HAP-1 (cell line): Measurements from ENCODE around the gene RETREG3.

Experiments used
- DNase-seq, 2 experiments: peaks; one replicate each; pipeline ENCODE4 v3.0.0-alpha.2; 2016 to 2020; ENCODE audit warnings: low spot score in 2 of 2
- H3K27me3 ChIP-seq: fragments of 250-450 bp; sonication (Bioruptor Pico); 2 replicates; pipeline ENCODE4 v1.5.1; 2020; ENCODE audit warnings: low read depth, mild to moderate bottlenecking, moderate library complexity
- H3K36me3 ChIP-seq: fragments of 250-450 bp; sonication (Bioruptor Pico); replicated peaks from 2 replicates; pipeline ENCODE4 v1.5.1; 2020; ENCODE audit warnings: mild to moderate bottlenecking
- H3K4me1 ChIP-seq: fragments of 250-450 bp; sonication (Bioruptor Pico); 2 replicates; pipeline ENCODE4 v1.5.1; 2020; ENCODE audit warnings: mild to moderate bottlenecking
- H3K4me3 ChIP-seq: fragments of 250-450 bp; sonication (Bioruptor Pico); 2 replicates; pipeline ENCODE4 v1.5.1; 2020; ENCODE audit warnings: mild to moderate bottlenecking, moderate library complexity
- H3K9me3 ChIP-seq: fragments of 250-450 bp; sonication (Bioruptor Pico); 2 replicates; pipeline ENCODE4 v1.5.1; 2020; ENCODE audit warnings: mild to moderate bottlenecking, moderate library complexity
- in situ Hi-C: fragments of 300-500 bp; cut with MboI; formaldehyde crosslinking; loops from 3 replicates; pipeline ENCODE4 v1.14.3; 2020; ENCODE audit warnings: low sequenced_read_pairs, inconsistent platforms, mixed read lengths

RETREG3 gene

DNA sequence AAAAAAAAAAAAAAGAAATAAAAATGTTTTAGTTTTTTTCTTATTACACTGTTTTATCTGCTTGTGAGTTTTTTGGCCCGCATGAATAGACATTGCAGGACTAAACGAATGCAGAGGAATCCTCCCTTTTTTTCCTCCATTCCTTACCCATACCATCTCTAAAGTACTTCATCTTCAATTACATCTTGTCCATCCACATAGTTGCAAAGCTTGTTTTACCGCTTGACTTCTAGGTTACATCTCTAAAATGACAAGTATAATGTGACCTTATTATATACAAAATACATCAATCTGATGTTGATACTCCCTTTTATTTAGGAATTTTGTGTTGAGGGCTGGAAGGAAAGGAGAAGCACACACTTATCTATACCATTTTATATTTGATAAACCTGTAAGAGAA lies 12.8 kb downstream of the RETREG3 start:
- no peaks in the 10 kb centered on the region for H3K4me1 ChIP-seq
- H3K27me3 ChIP-seq, result no peaks in the 10 kb centered on the region
- no peaks in the 10 kb centered on the region for H3K9me3 ChIP-seq
- in situ Hi-C loops, result loop anchor here (25.0 kb wide), 2 partner anchors 166 to 341 kb away; partner anchors contain the start of genes RAMP2 and VPS25
- peaks cover 9% of the 10 kb centered on the region for H3K36me3 ChIP-seq
- H3K4me3 ChIP-seq, result no peak overlapping the region
- DNase-seq, result no peak

DNA sequence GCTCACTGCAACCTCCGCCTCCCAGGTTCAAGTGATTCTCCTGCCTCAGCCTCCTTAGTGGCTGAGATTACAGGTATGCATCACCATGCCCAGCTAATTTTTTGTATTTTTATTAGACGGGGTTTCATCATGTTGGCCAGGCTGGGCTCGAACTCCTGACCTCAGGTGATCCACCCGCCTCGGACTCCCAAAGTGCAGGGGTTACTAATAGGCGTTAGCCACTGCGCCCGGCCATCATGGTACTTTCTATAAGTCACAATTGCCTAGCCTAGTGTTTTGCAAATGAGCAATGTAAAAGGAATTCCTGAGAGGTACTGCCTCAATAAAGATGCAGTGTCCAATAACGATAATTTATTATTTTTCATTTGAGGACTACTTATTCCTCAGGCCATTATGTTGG lies 17.8 kb downstream of the RETREG3 start:
- H3K4me3 ChIP-seq, result no peak overlapping the region
- in situ Hi-C loops, result loop anchor here (25.0 kb wide), 2 partner anchors 171 to 346 kb away; partner anchors contain the start of genes RAMP2 and VPS25
- DNase-seq, result no peak
- no peaks in the 10 kb centered on the region for H3K27me3 ChIP-seq
- H3K4me1 ChIP-seq, result no peaks in the 10 kb centered on the region
- no peaks in the 10 kb centered on the region for H3K9me3 ChIP-seq
- peaks cover 24% of the 10 kb centered on the region for H3K36me3 ChIP-seq

DNA sequence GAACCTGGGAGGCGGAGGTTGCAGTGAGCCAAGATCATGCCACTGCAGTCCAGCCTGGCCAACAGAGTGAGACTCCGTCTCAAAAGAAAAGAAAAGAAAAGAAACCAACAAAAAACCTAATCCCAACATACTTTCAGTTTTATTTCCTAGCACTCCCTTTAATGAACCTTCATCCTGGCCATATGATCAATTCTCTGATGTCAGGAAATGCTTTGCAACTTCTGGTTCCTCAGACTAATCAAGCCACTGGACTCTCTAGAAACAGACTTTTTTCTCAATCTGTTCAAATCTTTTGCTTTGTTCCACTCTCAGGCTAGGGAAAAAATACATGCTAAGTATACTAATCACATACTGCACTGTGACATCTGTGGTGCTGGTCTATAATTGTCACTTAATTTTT lies 18.3 kb downstream of the RETREG3 start:
- H3K4me1 ChIP-seq, result no peaks in the 10 kb centered on the region
- H3K9me3 ChIP-seq, result no peaks in the 10 kb centered on the region
- H3K4me3 ChIP-seq, result no peak overlapping the region
- H3K36me3 ChIP-seq, result peaks cover 24% of the 10 kb centered on the region
- DNase-seq, result no peak
- H3K27me3 ChIP-seq, result no peaks in the 10 kb centered on the region
- in situ Hi-C loops, result loop anchor here (25.0 kb wide), 2 partner anchors 171 to 346 kb away; partner anchors contain the start of genes RAMP2 and VPS25

DNA sequence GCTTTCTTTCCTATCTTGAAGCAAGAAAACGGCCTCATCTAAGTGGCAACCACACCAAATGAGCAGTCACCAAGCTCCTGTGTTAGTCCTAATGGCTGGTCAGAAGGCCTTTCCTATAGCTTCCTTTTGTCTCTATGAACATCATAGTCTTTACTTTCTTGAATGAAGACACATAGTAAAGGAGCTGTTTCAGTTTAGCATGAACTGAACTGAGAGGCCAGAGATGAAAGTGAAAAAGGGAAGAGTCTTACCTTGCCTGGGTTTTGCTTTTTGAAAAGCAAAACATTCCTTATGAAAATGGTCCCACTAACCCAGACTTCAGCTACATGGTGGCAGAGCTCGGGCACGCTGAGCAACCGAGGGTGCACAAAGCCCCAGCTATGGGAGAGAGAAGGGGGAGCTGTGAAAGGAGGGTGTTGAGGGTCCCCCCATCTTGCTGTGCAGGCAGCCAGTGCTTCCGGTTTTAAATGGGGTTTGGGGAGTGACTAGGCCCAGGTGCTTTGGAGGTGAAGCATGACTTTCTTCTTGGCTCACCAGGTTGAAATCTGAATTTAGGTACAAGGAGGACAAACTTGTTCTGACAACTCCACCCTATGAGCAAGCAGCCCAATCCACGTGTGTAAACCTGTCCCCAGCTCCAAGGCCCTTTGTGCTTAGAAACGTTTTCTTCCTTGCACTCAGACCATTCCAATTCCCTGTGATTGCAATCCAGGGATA lies 22.5 kb downstream of the RETREG3 start:
- Histone ChIP-seq H3K27me3 (no peaks in the 10 kb centered on the region), H3K9me3 (no peaks in the 10 kb centered on the region), H3K4me1 (no peaks in the 10 kb centered on the region), H3K4me3 (no peak overlapping the region), H3K36me3 (peaks cover 53% of the 10 kb centered on the region)
- DNase-seq, result no peak
- in situ Hi-C loops, result loop anchor here (25.0 kb wide), 2 partner anchors 176 to 351 kb away; partner anchors contain the start of genes RAMP2 and VPS25

DNA sequence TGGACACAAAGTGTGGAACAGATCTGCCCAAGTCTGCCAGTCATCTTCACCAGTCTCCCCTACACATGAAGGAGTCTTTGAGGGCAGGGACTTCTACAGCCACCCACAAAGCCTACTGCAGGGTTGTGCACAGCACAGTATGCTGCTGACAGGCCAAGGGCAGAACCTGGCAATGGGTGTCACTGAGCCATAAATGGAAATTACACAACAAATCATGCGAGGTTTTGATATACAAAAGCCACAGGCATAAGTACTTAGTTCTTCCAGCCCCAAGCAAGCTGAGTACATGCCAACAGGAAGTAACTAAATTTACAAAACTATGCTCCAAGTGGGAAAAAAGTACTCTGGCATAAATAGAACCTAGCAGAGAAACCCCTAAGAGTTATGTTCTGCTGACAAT lies 23.8 kb downstream of the RETREG3 start:
- H3K36me3 ChIP-seq, result peaks cover 55% of the 10 kb centered on the region

DNA sequence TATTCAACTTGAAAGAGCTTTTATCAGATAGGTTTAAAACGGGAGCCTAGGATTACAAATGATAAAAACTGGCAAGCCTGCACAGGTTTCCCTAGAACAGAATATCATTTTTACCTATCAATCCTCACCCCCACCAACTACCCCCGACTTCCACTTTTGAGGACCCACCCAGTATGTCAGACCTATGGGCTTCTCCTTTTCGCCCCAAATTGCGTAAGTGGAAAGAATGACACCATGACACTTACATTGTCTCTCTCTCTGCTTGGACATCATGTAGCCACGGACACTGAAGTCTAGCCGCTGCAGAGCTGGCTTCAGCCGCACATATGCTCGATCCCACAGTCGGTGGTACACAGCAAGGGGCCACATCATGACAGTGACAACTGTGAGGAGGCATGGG lies 24.3 kb downstream of the RETREG3 start:
- Histone ChIP-seq H3K4me3 (no peak overlapping the region), H3K9me3 (no peaks in the 10 kb centered on the region), H3K4me1 (no peaks in the 10 kb centered on the region), H3K36me3 (peaks cover 60% of the 10 kb centered on the region), H3K27me3 (no peaks in the 10 kb centered on the region)
- DNase-seq, result no peak
- in situ Hi-C loops, result loop anchor here (5.0 to 25.0 kb wide), 4 partner anchors 47 to 352 kb away; partner anchors contain the start of genes PLEKHH3, RAMP2 and VPS25

More for the DNA sequence above, 23.8 kb downstream of the RETREG3 start:
- DNase-seq, result no peak
- in situ Hi-C loops, result loop anchor here (25.0 kb wide), 2 partner anchors 177 to 352 kb away; partner anchors contain the start of genes RAMP2 and VPS25
- no peaks in the 10 kb centered on the region for H3K27me3 ChIP-seq
- H3K4me1 ChIP-seq, result no peaks in the 10 kb centered on the region
- H3K9me3 ChIP-seq, result no peaks in the 10 kb centered on the region
- H3K4me3 ChIP-seq, result no peak overlapping the region

DNA sequence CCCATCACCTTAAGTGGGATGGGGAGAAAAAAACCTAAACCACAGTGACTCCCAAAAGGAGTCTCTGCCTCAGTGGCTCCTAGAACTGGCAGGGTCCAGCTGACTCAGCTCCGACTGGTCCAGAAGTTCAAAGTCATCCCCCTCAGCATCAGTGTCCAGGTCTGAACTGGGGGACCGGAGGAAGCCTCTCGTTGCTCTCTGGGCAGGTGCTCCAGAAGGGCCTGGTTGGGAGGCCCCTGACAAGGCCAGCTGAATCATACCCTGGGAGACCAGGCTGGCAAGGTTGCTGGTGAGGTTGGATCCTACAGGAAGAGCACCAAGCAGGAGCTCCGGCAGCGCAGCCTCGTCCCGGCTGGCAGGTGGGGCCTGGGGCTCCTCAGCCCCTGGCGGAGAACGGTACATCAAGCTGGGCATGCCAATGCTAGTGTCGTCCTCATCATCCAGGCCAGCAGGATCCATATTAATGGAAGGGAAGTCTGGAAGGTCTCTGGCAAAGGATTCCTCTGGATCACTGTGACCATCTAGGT lies 27.4 kb downstream of the RETREG3 start:
- DNase-seq, result no peak
- in situ Hi-C loops, result loop anchor here (5.0 to 25.0 kb wide), 4 partner anchors 50 to 355 kb away; partner anchors contain the start of genes PLEKHH3, RAMP2 and VPS25
- no peaks in the 10 kb centered on the region for H3K27me3 ChIP-seq
- peaks cover 53% of the 10 kb centered on the region for H3K36me3 ChIP-seq
- H3K9me3 ChIP-seq, result no peaks in the 10 kb centered on the region
- no peak overlapping the region for H3K4me3 ChIP-seq
- H3K4me1 ChIP-seq, result peaks cover 4% of the 10 kb centered on the region; the same call in 1 of the 2 replicates

DNA sequence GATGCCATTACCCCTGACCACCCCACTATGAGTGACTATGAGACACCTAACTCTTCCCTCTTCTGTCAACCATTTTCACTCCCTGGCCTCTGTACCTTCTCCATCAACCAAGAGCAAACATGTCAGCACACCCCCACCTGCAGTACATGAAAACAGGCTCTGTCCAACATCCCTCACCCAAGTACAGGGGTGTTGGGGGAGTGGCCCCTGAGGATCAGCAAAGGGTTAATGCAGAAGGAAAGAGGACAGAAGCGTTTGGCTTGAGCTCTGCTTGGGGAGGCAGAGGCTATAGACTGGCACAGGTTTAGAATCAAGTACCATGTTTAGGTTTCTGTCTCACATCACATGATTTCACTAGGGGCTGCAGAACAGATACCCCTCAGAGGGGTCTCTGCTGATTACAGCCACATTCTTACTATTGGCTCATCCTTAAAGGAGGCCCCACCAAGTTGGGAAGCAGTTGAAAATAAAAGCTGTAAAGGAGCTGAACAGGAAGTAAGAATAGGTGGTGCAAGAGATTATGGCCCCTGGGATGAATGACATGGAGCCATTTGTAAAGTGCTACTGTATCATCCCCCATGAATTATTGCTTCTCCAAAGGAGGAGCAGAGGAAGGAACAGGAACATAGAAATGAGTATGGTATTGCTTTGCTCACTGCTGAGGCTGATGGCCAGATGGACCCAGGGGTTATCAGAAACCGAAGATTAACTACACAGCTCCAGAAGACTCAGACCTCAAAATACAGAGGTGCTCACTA lies 29.2 kb downstream of the RETREG3 start:
- Histone ChIP-seq H3K9me3 (no peaks in the 10 kb centered on the region), H3K36me3 (peaks cover 65% of the 10 kb centered on the region), H3K4me3 (no peak overlapping the region), H3K4me1 (peaks cover 14% of the 10 kb centered on the region; the same call in 1 of the 2 replicates), H3K27me3 (no peaks in the 10 kb centered on the region)
- in situ Hi-C loops, result loop anchor here (5.0 to 25.0 kb wide), 5 partner anchors 52 to 357 kb away; partner anchors contain the start of genes PLEKHH3, PSME3, RAMP2 and VPS25
- DNase-seq, result no peak

DNA sequence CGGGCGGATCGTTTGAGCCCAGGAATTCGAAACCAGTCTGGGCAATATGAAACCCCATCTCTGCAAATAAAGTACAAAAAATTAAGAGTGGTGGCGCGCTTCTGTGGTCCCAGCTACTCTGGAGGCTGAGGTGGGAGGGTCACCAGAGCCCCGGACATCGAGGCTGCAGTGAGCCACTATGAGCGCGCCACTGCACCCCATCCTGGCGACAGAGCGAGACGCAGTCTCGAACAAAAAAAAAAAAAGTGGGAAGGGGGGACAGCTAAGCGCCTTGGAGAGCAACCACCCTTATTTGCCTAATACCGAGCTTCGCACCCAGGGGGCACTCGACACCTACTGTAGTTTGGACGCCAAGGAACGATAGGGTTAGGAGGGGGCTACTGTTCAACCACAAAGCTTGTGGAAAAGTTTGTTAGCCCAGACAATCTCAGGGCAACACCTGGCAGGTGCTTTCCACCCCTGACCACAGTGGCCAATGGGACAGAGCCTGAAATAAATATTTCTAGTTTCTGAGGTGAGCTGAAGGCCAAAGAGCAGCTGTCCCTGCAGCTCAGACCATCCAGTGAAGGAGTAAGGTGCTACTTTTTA lies 30.8 kb downstream of the RETREG3 start:
- Histone ChIP-seq H3K27me3 (no peaks in the 10 kb centered on the region), H3K9me3 (no peaks in the 10 kb centered on the region), H3K4me1 (peaks cover 14% of the 10 kb centered on the region; the same call in 1 of the 2 replicates), H3K36me3 (peaks cover 66% of the 10 kb centered on the region), H3K4me3 (peak overlapping the region; percentile 76)
- DNase-seq, result peak; percentile 81 to 92
- in situ Hi-C loops, result loop anchor here (10.0 to 25.0 kb wide), 3 partner anchors 184 to 359 kb away; partner anchors contain the start of genes PSME3, RAMP2 and VPS25

DNA sequence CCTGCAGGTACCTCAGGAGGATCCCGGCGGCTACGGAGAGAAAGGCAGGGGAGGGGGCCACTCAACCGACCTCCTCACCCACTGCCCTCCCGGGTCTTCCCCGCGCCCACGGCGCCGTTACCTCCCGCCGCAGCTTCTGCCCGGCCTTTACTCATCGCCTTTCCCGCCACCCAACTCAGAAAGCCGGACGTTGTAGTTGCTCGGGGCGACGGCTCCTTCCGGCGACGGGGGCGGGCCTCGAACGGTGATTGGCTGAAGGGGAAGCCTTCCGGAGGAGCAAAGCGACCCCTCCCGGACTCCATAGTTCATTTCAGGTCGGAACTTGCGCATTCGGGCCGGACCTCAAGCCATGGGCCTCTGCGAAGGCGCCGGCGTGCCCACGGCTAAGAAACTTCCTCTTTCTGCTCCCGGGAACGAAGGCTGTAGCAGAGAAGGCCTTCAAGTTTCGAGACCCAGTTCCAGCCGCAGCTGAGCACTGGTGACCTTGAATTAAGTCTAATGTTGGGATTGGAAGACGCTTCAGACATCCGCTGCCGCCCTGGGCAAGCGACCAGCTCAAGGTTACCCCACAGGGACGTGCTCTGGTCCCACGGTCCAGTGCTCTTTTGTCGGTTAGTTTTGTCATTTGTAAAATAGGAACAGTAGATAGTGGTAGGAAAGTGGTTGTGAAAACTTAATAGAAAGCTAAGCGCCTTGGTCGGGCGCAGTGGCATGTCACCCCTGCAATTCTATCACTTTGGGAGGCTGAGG lies 31.5 kb downstream of the RETREG3 start, which contains the start of gene PSMC3IP:
Gene PSMC3IP, minus strand, starts transcription at position 198 of the 750 bp plus-strand sequence. Its CDS starts 43 bp downstream, at position 155.
- DNase-seq, result peak; percentile 94 to 97
- Histone ChIP-seq H3K4me3 (peak within 1 kb of the TSS; percentile 76), H3K9me3 (no peaks in the 10 kb centered on the region), H3K36me3 (peaks cover 66% of the 10 kb centered on the region), H3K27me3 (no peaks in the 10 kb centered on the region), H3K4me1 (peaks cover 14% of the 10 kb centered on the region; the same call in 1 of the 2 replicates)
- in situ Hi-C loops, result loop anchor here (10.0 to 25.0 kb wide), 3 partner anchors 185 to 360 kb away; partner anchors contain the start of genes PSME3, RAMP2 and VPS25

DNA sequence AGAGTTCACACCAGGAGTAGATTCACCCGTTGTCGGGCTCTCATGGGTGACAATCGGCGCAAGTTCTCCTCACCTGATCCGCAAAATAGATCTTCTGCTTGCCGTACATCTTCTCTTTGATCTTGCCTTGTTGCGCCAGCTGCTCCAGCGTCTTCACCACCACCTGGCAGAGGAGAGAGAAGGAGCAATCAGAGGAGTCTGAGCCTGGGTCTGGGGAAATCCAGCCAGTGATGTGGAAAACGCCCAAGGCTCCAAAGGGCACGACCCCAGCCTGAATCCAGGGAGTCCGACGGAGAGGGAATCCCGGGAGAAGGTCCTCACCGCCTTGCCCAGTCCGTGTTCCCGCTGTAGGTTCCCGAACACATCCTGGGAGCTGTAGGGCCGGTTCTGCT lies 32.0 kb downstream of the RETREG3 start:
- Histone ChIP-seq H3K9me3 (no peaks in the 10 kb centered on the region), H3K4me3 (peak overlapping the region; percentile 76), H3K4me1 (peaks cover 14% of the 10 kb centered on the region; the same call in 1 of the 2 replicates), H3K36me3 (peaks cover 66% of the 10 kb centered on the region), H3K27me3 (no peaks in the 10 kb centered on the region)
- in situ Hi-C loops, result loop anchor here (10.0 to 25.0 kb wide), 3 partner anchors 185 to 360 kb away; partner anchors contain the start of genes PSME3, RAMP2 and VPS25
- no peak for DNase-seq

DNA sequence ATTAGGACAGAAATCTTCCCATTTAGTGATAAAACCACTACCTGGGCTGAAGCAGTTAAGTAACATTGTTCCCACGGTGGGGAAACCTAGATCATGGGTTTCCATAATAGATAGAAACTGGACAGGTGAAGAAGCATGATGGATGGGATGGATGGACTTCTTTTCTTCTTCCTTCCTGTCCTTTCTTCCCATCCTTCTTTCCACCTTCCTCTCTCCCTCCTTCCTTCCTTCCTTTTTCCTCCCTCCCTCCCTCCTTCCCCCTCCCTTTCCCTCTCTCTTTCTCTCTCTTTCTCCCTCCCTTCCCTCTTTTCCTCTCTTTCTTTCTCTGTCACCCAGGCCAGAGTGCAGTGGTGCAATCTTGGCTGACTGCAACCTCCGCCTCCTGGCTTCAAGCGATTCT lies 34.7 kb downstream of the RETREG3 start:
- no peaks in the 10 kb centered on the region for H3K27me3 ChIP-seq
- DNase-seq, result no peak
- no peak overlapping the region for H3K4me3 ChIP-seq

More for the DNA sequence above, 34.7 kb downstream of the RETREG3 start:
- Histone ChIP-seq H3K9me3 (no peaks in the 10 kb centered on the region), H3K36me3 (peaks cover 71% of the 10 kb centered on the region), H3K4me1 (peaks cover 14% of the 10 kb centered on the region; the same call in 1 of the 2 replicates)
- in situ Hi-C loops, result loop anchor here (10.0 kb wide), 1 partner anchor 260 kb away; the partner anchor contains the start of gene PSME3
